ENCODE data around the gene SMIM7.
"Not testable (repeated sequence)": the region's sequence is repeated elsewhere in the genome, so short reads cannot be mapped to it uniquely, and the experiment has no call there.

SMIM7 gene

GRCh38 chr19:16659832-16660708 is at the start of gene SMIM7:
SMIM7 (minus strand) TSS chr19:16660144; CDS start chr19:16660110, 34 bp downstream.
- DNase-seq (ENCODE audit: low read depth): peak; percentile 93

DNA sequence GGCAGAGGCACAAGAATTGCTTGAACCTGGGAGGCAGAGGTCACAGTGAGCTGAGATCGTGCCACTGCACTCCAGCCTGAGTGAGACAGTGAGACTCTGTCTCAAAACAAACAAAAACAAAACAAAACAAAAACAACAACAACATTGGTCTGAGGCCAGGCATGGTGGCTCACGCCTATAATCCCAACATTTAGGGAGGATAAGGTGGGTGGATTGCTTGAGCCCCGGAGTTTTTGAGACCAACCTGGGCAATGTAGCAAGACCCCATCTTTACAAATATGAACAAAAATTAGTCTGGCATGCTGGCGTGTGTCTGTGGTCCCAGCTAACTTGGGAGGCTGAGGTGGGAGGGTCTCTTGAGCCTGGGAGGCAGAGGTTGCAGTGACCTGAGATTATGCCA is 43.7 kb upstream of the SMIM7 start:
- no peak for DNase-seq (ENCODE audit: low read depth)

DNA sequence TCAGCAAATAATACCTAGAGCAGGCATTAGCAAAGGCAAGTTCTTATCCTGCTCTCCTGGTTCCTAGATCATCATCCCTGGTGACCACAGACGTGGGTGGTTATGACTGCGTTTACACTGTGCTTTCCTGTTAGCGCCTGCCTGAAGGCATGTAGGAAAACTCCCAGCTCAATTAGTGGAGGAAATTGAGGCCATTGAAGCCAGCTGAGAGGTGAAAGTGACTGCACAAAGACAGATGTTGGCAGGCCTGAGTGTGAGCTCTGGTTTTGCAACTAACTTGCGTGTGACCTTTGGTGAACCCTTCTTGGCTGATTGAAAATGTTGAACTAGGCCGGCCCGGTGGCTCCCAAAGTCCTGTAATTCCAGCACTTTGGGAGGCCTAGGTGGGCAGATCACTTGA is 42.2 kb upstream of the SMIM7 start:
- DNase-seq (ENCODE audit: low read depth): peak; percentile 38

- DNase-seq (ENCODE audit: low read depth): no peak
These were observed 39.0 kb upstream of the SMIM7 start for GRCh38 chr19:16698914-16699313.

DNA sequence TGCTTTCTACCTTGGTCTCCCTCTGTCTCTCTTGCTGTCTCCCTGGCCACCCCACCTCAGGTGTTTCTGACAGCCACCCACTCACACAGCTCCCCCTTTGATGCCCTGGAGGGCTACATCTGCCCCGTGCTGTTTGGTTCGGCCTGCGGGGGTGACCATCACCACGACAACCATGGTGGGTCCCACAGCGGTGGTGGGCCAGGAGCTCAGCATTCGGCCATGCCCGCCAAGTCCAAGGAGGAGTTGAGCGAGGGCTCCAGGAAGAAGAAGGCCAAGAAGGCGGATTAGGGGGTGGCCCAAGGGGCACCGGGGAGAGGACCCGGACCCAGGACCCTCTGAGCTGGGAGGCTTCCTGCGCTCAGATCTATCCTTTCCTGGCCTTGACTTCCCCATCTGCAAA is 28.1 kb upstream of the SMIM7 start:
- DNase-seq (ENCODE audit: low read depth): no peak

GRCh38 chr19:16684216-16684615 is 24.3 kb upstream of the SMIM7 start:
- no peak for DNase-seq (ENCODE audit: low read depth)

GRCh38 chr19:16682539-16682938 is 22.6 kb upstream of the SMIM7 start:
- no peak for DNase-seq (ENCODE audit: low read depth)

- no peak for DNase-seq (ENCODE audit: low read depth)
These were observed 19.9 kb upstream of the SMIM7 start for GRCh38 chr19:16679811-16680210.

GRCh38 chr19:16678498-16678897 is 18.6 kb upstream of the SMIM7 start:
- no peak for DNase-seq (ENCODE audit: low read depth)

GRCh38 chr19:16677055-16677454 is 17.1 kb upstream of the SMIM7 start:
- no peak for DNase-seq (ENCODE audit: low read depth)

DNA sequence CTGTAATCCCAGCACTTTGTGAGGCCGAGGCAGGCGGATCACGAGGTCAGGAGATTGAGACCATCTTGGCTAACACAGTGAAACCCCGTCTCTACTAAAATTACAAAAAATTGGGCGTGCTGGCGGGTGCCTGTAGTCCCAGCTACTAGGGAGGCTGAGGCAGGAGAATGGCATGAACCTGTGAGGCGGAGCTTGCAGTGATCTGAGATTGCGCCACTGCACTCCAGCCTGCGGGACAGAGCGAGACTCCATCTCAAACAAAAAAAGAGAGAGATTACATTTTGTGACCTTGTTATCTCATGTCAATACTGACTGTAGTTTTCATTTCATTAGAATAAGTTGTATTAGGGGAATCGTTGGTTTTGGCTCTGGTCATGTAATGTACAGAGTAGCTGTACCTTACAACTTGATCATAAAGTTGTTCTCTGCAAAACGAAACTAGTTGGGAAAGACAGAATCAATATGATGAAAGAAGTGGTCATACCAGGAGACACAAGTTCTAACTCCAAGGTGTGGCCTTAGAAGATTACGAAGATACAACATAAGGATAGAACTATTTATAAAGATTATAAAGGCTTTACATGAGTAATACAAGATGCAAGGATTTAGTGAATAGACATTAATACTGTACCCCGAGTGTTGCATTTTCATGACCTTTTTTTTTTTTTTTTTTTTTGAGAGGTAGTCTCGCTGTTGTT is 16.3 kb upstream of the SMIM7 start:
- DNase-seq (ENCODE audit: low read depth): no peak

DNA sequence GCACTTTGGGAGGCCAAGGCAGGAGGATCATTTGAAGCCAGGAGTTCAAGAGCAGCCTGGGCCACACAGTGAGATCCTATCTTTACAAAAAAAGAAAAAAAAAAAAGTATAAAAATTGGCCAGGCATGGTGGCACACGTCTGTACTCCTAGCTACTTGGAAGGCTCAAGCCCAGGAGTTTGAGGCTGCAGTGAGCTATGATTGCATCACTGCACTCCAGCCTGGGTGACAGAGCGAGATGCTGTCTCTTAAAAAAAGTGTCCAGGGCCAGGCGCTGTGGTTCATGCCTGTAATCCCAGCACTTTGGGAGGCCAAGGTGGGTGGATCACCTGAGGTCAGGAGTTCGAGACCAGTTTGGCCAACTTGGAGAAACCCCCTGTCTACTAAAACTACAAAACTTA is 13.9 kb upstream of the SMIM7 start:
- not testable (repeated sequence) for DNase-seq (ENCODE audit: low read depth)

DNA sequence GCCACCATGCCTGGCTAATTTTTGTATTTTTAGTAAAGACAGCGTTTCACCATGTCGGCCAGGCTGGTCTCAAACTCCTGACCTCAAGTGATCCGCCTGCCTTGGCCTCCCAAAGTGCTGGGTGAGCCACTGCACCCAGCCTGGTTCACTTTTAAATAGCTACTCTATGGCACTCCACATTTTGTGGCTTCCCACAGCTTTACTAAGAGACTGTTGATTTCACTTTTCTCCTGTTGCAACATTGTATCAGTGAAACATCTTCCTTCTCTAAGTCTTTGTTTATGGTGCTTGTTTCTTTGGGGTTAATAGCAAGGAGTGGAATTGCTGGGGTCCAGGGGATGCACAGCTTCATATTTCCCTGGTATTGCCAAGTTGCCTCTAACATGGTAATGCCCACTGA is 13.3 kb upstream of the SMIM7 start:
- DNase-seq (ENCODE audit: low read depth): no peak

DNA sequence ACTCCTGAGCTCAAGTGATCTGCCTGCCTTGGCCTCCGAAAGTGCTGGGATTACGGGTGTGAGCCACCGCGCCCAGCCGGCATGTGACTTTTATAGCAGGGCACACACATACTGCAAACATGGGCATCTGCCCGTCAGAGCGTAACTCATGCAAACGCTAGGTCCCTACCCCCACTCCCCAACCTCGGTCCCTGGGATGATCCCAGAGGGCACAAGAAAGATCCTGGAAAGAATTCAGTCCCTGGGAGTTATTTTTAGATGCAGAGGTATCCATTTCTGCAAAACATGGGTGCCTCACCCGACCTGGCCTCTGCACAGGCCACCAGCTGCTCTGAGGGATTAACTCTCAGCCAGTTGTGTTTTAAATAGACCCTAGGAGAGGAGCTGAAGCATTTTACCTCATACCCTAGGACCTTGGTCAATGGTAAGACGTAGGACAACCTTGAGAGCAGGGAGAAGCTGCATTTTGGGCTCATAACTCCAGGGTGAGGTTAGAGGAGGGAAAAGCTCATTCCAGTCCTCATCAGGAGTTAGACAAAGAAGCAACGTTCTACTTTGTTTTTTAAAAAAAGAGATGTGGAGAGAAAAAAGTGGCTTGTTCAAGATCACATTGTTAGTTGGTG is 11.8 kb upstream of the SMIM7 start:
- DNase-seq (ENCODE audit: low read depth): no peak

- DNase-seq (ENCODE audit: low read depth): no peak
These were observed 10.3 kb upstream of the SMIM7 start for GRCh38 chr19:16670291-16670690.

DNA sequence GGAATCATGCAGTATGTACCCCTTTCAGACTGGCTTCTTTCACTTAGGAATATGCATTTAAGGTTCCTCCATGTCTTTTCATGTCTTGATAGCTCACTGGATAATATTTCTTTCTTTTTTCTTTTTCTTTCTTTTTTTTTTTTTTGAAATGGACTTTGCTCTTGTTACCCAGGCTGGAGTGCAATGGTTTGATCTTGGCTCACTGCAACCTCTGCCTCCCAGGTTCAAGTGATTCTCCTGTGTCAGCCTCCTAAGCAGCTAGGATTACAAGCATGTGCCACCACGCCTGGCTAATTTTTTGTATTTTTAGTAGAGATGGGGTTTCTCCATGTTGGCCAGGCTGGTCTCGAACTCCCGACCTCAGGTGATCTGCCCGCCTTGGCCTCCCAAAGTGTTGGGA is 8.8 kb upstream of the SMIM7 start:
- not testable (repeated sequence) for DNase-seq (ENCODE audit: low read depth)

DNA sequence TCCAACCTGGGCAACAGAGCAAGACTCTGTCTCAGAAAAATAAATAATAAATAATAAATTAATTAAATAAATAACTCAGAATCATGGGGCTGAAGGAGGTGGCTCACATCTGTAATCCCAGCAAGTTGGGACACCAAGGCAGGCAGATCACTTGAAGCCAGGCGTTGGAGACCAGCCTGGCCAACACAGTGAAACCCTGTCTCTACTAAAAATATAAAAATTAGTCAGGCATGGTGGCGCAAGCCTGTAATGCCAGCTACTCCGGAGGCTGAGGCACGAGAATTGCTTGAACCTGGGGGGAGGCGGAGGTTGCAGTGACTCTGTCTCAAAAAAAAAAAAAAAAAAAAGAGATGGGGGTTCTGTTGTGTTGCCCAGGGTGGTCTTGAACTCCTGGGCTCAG is 8.2 kb upstream of the SMIM7 start:
- DNase-seq (ENCODE audit: low read depth): no peak

DNA sequence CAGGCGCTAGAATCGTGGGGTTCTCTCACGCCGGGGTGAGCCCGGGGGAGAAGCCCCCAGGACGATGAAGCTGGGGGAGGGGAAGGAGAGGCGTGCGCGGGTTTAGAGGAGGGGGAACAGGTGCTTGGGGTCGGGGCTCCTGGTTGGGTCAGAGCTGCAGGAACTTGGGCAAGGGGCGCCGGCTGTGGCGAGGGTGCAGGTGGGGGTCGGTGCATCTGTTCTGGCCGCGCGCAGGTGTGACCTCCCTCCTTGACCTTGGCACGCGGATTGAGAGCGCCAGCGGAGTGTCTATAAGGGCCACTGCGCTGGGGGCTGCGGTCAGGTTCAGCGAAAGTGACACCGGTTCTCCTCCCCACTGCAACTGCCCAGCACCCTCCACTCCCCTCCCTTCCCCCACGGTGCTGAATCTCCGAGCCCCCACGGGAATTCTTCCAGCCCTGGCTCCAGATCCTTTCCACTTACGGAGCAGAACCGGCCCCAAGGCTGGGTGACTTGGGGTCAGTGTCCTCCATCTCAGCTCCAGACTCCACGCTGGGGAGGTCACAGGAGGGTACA is 1.6 kb upstream of the SMIM7 start:
- DNase-seq (ENCODE audit: low read depth): no peak

GRCh38 chr19:16660763-16661479 is 977 bp upstream of the SMIM7 start, which contains the start of gene TMEM38A:
TMEM38A (plus strand) TSS chr19:16661139; CDS start chr19:16661218, 79 bp downstream.
- no peak for DNase-seq (ENCODE audit: low read depth)

DNA sequence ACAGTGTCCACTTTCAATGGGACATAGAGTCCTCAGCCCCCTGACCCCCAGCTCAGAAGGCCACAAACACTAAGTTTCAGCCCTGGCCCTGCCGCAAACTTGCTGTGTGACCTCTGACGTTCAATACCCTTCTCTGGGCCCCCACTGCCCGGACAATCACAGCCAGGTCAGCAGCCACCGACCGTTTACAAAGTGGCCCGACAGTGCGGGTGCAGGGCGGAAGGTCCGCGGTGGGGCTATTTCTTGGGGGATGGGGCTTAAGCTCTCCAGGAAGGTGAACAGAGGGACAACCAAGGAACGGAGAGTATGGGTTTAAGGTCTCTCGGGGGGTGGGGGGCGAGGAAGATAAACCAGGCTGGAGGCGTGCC is 496 bp downstream of the SMIM7 start:
- DNase-seq (ENCODE audit: low read depth): no peak

DNA sequence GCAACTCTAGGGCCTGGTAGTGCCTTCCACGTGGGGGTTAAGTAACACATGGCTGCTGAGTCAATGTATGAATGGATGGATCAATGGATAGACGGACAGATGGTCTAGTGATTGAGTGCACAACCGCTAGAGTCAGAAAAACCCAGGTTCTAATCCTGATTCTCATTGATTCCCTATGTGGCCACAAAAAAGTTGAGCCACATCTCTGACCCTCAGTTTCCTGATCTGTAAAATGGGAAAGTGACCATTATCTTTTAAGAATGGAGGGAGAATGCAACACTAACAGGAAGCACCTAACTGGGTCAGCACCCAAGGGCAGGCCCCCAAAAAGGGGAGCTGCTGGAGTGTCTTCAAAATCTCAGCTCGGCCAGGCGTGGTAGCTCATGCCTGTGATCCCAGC is 2.6 kb downstream of the SMIM7 start:
- DNase-seq (ENCODE audit: low read depth): no peak

- DNase-seq (ENCODE audit: low read depth): no peak
These were observed 4.2 kb downstream of the SMIM7 start for GRCh38 chr19:16655727-16656126.
